Endothelial cell (in vitro differentiated cells): ENCODE measurements around the gene CYSRT1. TPM values are rescaled to one million over a fixed set of nuclear protein-coding genes. Genes with fewer than 3 reads are reported as not detected.
A peak's percentile ranks its signal among the peaks of the same experiment; 100 is the strongest.
"Not testable (repeated sequence)": the region's sequence is repeated elsewhere in the genome, so short reads cannot be mapped to it uniquely, and the experiment has no call there.

Source experiments
- DNase-seq: peaks from one replicate; pipeline ENCODE4 v3.0.0; 2021; ENCODE audit warnings: low spot score
- H3K27ac Mint-ChIP-seq: one replicate; pipeline ENCODE4 v1.8.0; 2021; ENCODE audit warnings: mixed read lengths, inconsistent platforms; ENCODE audit not compliant: unreplicated experiment
- H3K27me3 Mint-ChIP-seq: one replicate; pipeline ENCODE4 v1.8.0; 2021; ENCODE audit warnings: mild to moderate bottlenecking, moderate library complexity, mixed read lengths, inconsistent platforms; ENCODE audit not compliant: unreplicated experiment
- H3K36me3 Mint-ChIP-seq: one replicate; pipeline ENCODE4 v1.8.0; 2021; ENCODE audit warnings: mild to moderate bottlenecking, low read depth, mixed read lengths, inconsistent platforms; ENCODE audit not compliant: unreplicated experiment
- H3K4me1 Mint-ChIP-seq: one replicate; pipeline ENCODE4 v1.8.0; 2021; ENCODE audit warnings: mild to moderate bottlenecking, mixed read lengths, inconsistent platforms; ENCODE audit not compliant: unreplicated experiment
- H3K4me3 Mint-ChIP-seq: one replicate; pipeline ENCODE4 v1.8.0; 2021; ENCODE audit warnings: mild to moderate bottlenecking, mixed read lengths, inconsistent platforms; ENCODE audit not compliant: unreplicated experiment
- H3K9me3 Mint-ChIP-seq: one replicate; pipeline ENCODE4 v1.8.0; 2021; ENCODE audit warnings: mixed read lengths, inconsistent platforms; ENCODE audit not compliant: unreplicated experiment
- total RNA-seq: library from RNA; stranded (reverse); fragmentation: NEBNext Ultra II Directional; extraction: Animal tissue kit (Norgen Biotek cat#: 25700); gene quantifications from one replicate; pipeline ENCODE4 v1.2.1, GENCODE V29; 2021; ENCODE audit not compliant: unreplicated experiment
- TF ChIP-seq, protein P1 (sequence below): fragments of 200-600 bp; sonication (generic); IDR thresholded peaks from one replicate; pipeline ENCODE4 v1.5.0; 2021; ENCODE audit warnings: antibody characterized with exemption; ENCODE audit not compliant: unreplicated experiment

Gene CYSRT1
- total RNA-seq, 1 donor from 2014 or later, result 1.4 TPM

DNA sequence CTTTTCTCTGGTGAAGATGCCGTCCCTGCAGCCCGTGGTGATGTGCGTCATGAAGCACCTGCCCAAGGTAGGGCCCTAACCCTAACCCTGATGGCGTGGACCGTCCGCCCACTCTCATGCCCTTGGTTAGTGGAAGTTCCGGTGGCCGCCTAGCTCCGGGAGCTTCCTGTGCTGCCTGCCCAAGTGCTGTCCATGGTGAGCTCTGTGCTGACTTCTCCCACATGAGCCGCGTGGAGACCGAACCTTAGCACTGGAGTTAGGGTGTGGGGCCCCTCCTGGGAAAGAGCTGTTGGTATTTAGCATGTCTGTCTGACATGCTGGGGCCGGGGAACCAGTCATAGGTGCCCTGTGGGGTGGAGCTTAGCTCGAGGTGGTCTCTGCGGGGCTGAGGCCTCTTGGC is 31.4 kb downstream of the CYSRT1 start:
- no peaks in the 10 kb centered on the region for H3K9me3 Mint-ChIP-seq

DNA sequence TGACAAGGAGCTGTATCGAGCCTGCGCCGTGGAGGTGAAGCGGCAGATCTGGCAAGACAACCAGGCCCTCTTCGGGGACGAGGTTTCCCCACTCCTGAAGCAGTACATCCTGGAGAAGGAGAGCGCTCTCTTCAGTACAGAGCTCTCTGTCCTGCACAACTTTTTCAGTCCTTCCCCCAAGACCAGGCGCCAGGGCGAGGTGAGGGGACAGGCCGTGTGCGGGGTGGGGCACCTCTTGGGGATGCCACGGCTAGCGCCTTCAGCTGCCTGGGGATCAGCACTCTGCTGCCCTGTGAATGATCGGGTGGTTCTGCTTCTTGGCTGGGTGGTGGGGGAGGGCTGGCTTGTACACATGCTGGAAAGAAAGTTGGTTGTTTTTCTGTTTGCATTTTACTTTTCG is 31.9 kb downstream of the CYSRT1 start:
- Mint-ChIP-seq H3K27me3 (peaks cover 6% of the 10 kb centered on the region), H3K4me3 (peak overlapping the region; percentile 95), H3K36me3 (peaks cover 3% of the 10 kb centered on the region), H3K4me1 (peaks cover 13% of the 10 kb centered on the region), H3K27ac (peak overlapping the region; percentile 75), H3K9me3 (no peaks in the 10 kb centered on the region)
- no peak for DNase-seq
- TF ChIP-seq, protein P1, sequence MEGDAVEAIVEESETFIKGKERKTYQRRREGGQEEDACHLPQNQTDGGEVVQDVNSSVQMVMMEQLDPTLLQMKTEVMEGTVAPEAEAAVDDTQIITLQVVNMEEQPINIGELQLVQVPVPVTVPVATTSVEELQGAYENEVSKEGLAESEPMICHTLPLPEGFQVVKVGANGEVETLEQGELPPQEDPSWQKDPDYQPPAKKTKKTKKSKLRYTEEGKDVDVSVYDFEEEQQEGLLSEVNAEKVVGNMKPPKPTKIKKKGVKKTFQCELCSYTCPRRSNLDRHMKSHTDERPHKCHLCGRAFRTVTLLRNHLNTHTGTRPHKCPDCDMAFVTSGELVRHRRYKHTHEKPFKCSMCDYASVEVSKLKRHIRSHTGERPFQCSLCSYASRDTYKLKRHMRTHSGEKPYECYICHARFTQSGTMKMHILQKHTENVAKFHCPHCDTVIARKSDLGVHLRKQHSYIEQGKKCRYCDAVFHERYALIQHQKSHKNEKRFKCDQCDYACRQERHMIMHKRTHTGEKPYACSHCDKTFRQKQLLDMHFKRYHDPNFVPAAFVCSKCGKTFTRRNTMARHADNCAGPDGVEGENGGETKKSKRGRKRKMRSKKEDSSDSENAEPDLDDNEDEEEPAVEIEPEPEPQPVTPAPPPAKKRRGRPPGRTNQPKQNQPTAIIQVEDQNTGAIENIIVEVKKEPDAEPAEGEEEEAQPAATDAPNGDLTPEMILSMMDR, result no peak

More for the DNA sequence above, 31.4 kb downstream of the CYSRT1 start:
- peak overlapping the region; percentile 95 for H3K4me3 Mint-ChIP-seq
- H3K36me3 Mint-ChIP-seq, result no peaks in the 10 kb centered on the region
- H3K4me1 Mint-ChIP-seq, result peaks cover 13% of the 10 kb centered on the region
- peaks cover 6% of the 10 kb centered on the region for H3K27me3 Mint-ChIP-seq
- TF ChIP-seq, protein P1, result no peak
- no peak for DNase-seq
- H3K27ac Mint-ChIP-seq, result no peak overlapping the region

DNA sequence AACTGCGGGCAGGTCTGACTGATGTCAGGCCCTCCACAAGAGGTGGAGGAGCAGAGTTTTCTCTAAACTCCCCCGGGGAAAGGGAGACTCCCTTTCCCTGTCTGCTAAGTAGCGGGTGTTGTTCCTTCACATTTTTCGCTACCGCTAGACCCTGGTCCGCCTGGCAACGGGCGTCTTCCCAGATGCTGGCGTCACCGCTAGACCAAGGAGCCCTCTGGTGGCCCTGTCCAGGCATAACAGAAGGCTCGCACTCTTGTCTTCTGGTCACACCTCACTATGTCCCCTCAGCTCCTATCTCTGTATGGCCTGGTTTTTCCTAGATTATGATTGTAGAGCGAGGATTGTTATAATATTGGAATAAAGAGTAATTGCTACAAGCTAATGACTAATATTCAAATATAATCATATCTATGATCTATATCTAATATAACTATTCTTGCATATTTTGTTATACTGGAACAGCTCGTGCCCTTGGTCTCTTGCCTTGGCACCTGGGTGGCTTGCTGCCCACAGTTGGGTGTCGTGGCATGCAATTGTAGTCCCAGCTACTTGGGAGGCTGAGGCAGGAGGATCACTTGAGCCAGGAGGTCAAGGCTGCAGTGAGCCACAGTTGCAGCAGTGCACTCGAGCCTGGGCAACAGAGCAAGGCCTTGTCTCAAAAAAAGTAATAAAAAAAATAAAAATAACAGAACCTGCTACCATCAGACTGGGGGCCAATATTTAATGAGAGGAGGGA is 37.4 kb downstream of the CYSRT1 start:
- H3K36me3 Mint-ChIP-seq, H3K4me1 Mint-ChIP-seq, DNase-seq, H3K27ac Mint-ChIP-seq, H3K27me3 Mint-ChIP-seq, H3K4me3 Mint-ChIP-seq, H3K9me3 Mint-ChIP-seq: not testable (repeated sequence)
- TF ChIP-seq, protein P1, result peak; percentile 54

DNA sequence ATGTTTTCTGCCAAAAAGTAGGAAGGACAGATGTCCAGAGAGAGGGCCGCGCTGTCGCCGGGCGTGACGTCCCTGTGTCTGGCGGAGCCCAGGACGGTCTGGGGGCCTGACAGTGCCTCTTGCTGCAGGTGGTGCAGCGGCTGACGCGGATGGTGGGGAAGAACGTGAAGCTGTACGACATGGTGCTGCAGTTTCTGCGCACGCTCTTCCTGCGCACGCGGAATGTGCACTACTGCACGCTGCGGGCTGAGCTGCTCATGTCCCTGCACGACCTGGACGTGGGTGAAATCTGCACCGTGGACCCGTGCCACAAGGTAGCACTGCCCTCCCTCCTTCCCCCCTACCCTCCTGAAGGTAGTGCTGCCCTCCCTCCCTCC is 37.9 kb downstream of the CYSRT1 start:
- peaks cover 2% of the 10 kb centered on the region for H3K27me3 Mint-ChIP-seq
- no peaks in the 10 kb centered on the region for H3K4me1 Mint-ChIP-seq
- no peak for DNase-seq
- H3K36me3 Mint-ChIP-seq, result peaks cover 4% of the 10 kb centered on the region
- H3K4me3 Mint-ChIP-seq, result no peak overlapping the region
- TF ChIP-seq, protein P1, result no peak
- no peak overlapping the region for H3K27ac Mint-ChIP-seq
- no peaks in the 10 kb centered on the region for H3K9me3 Mint-ChIP-seq

DNA sequence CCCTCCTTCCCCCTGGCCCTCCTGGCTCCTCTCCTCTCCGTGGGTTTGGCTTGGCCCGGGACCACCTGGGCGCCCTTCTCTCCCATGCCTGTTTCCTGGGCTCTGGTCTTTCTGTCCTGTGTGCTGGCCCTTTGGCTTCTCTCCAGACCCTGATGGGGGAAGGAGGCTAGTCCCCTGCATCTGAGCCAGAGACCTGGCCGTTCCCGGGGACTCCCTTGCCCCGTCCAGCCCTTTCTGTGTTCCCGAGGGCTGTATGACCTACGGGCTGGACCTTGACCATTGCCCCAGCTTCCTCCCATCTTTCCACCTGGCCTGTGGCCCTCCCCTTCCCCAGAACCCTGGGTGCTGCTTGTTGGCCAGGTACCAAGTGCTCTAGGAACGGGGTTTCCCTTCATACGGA is 38.5 kb downstream of the CYSRT1 start:
- peaks cover 9% of the 10 kb centered on the region for H3K36me3 Mint-ChIP-seq
- TF ChIP-seq, protein P1, result no peak
- H3K27ac Mint-ChIP-seq, result no peak overlapping the region
- H3K4me3 Mint-ChIP-seq, result no peak overlapping the region
- DNase-seq, result no peak
- no peaks in the 10 kb centered on the region for H3K9me3 Mint-ChIP-seq
- H3K27me3 Mint-ChIP-seq, result peaks cover 5% of the 10 kb centered on the region
- H3K4me1 Mint-ChIP-seq, result no peaks in the 10 kb centered on the region
